A549 (cell line): ENCODE measurements around the gene SFT2D2. TPM values are rescaled to one million over a fixed set of nuclear protein-coding genes. Genes with fewer than 3 reads are reported as not detected.

Source experiments
- ATAC-seq, 2 experiments: fragments of 200-7000 bp in 1 of 2; fragments of >200 bp in 1 of 2; cut with Nextera tagmentation in 1 of 2; cut with Tn5 transposase in 1 of 2; 3 replicates each; pipeline versions ENCODE4 v1.8.0 to v1.9.1; 2018 to 2020; ENCODE audit warnings: mild to moderate bottlenecking in 1 of 2, moderate library complexity in 1 of 2
- CTCF ChIA-PET: fragments of 300-600 bp; sonication (Branson Sonifier 250); formaldehyde crosslinking; extraction: SDS; loops from one replicate; lab custom pipeline; 2021; ENCODE audit warnings: antibody characterized with exemption, inconsistent platforms; lab: Yijun Ruan, JAX
- POLR2A ChIA-PET: fragments of 350-600 bp; formaldehyde crosslinking; extraction: SDS; loops from one replicate; lab custom pipeline; 2021; ENCODE audit warnings: antibody characterized with exemption, inconsistent platforms; lab: Yijun Ruan, JAX
- DNase-seq, 2 experiments: peaks; one replicate each; pipeline versions ENCODE4 v3.0.0 to v3.0.0-alpha.2; 2011 to 2016; ENCODE audit warnings: low read depth in 1 of 2, low spot score in 1 of 2
- FAIRE-seq: peaks from 2 replicates; lab custom pipeline; 2011; peaks lifted over from hg19 to GRCh38; lab: Jason Lieb, UNC
- H3K27ac ChIP-seq, 2 experiments: fragments of >200 bp; sonication (Bioruptor Twin); formaldehyde crosslinking; 3 replicates each; pipeline ENCODE4 v1.5.1; 2016 to 2017
- H3K4me1 ChIP-seq: fragments of >200 bp; sonication (Bioruptor Twin); formaldehyde crosslinking; 3 replicates; pipeline ENCODE4 v1.6.1; 2016
- H3K4me2 ChIP-seq: fragments of >200 bp; sonication (Bioruptor Twin); formaldehyde crosslinking; 3 replicates; pipeline ENCODE4 v1.6.1; 2016
- H3K4me3 ChIP-seq: fragments of >200 bp; sonication (Bioruptor Twin); formaldehyde crosslinking; 3 replicates; pipeline ENCODE4 v1.5.1; 2016
- H3K9me3 ChIP-seq: fragments of >200 bp; sonication (Bioruptor Twin); formaldehyde crosslinking; 3 replicates; pipeline ENCODE4 v1.6.1; 2016
- BHLHE40 ChIP-seq: IDR thresholded peaks from 2 replicates; pipeline ENCODE4 v1.6.1; 2012; ENCODE audit warnings: low read depth, low read length, inconsistent platforms
- EHF ChIP-seq: fragments of 250-450 bp; sonication (Bioruptor Pico); IDR thresholded peaks from 2 replicates; pipeline ENCODE4 v1.5.0; 2020; ENCODE audit warnings: mild to moderate bottlenecking
- ESRRA ChIP-seq: fragments of 150-350 bp; IDR thresholded peaks from 2 replicates; pipeline ENCODE4 v1.6.1; 2014; ENCODE audit warnings: mild to moderate bottlenecking, low read length, borderline replicate concordance
- FOXS1 ChIP-seq: fragments of 250-450 bp; sonication (Bioruptor Pico); IDR thresholded peaks from 2 replicates; pipeline ENCODE4 v1.5.0; 2020; ENCODE audit warnings: mild to moderate bottlenecking, moderate library complexity
- GATA3 ChIP-seq: IDR thresholded peaks from 2 replicates; pipeline ENCODE4 v1.6.1; 2012; ENCODE audit warnings: borderline replicate concordance
- HOXA7 ChIP-seq: fragments of 250-450 bp; sonication (Bioruptor Pico); IDR thresholded peaks from 2 replicates; pipeline ENCODE4 v1.5.0; 2020; ENCODE audit warnings: mild to moderate bottlenecking, moderate library complexity
- HOXB13 ChIP-seq: fragments of 250-450 bp; sonication (Bioruptor Pico); IDR thresholded peaks from 2 replicates; pipeline ENCODE4 v1.5.0; 2020; ENCODE audit warnings: low read depth, mild to moderate bottlenecking, moderate library complexity
- HOXB5 ChIP-seq: fragments of 250-450 bp; sonication (Bioruptor Pico); IDR thresholded peaks from 2 replicates; pipeline ENCODE4 v1.5.0; 2020; ENCODE audit warnings: mild to moderate bottlenecking, moderate library complexity
- MAFK ChIP-seq: fragments of 450-650 bp; IDR thresholded peaks from 2 replicates; pipeline ENCODE4 v1.6.1; 2014; ENCODE audit not compliant: partially characterized antibody
- MAZ ChIP-seq: fragments of 150-350 bp; IDR thresholded peaks from 2 replicates; pipeline ENCODE4 v1.6.1; 2014; ENCODE audit warnings: antibody characterized with exemption, low read depth, low read length, borderline replicate concordance
- MYC ChIP-seq: IDR thresholded peaks from 2 replicates; pipeline ENCODE4 v1.6.1; 2012; ENCODE audit warnings: mild to moderate bottlenecking, inconsistent platforms, low read length, improper control_type of control experiment, borderline replicate concordance
- NFE2L2 ChIP-seq: fragments of 150-350 bp; conservative IDR thresholded peaks from 2 replicates; pipeline ENCODE4 v1.6.1; 2014; ENCODE audit warnings: low read length
- NPAS2 ChIP-seq: fragments of 250-450 bp; sonication (Bioruptor Pico); IDR thresholded peaks from 2 replicates; pipeline ENCODE4 v1.8.0; 2022; ENCODE audit warnings: mild to moderate bottlenecking, moderate library complexity, borderline replicate concordance
- PHF8 ChIP-seq: fragments of 200-600 bp; sonication (generic); IDR thresholded peaks from 2 replicates; pipeline ENCODE4 v1.6.1; 2016; ENCODE audit warnings: low read depth, mild to moderate bottlenecking, antibody characterized with exemption, moderate library complexity, borderline replicate concordance
- POLR2A ChIP-seq: IDR thresholded peaks from 2 replicates; pipeline ENCODE4 v1.6.1; 2012; ENCODE audit warnings: mild to moderate bottlenecking, low read length
- POLR2AphosphoS2 ChIP-seq: conservative IDR thresholded peaks from 2 replicates; pipeline ENCODE4 v1.6.1; 2012; ENCODE audit warnings: low read length, improper control_type of control experiment, inconsistent platforms
- RAD21 ChIP-seq, 2 experiments: fragments of >200 bp in 1 of 2; sonication (Bioruptor Twin) in 1 of 2; formaldehyde crosslinking in 1 of 2; IDR thresholded peaks in 1 of 2; conservative IDR thresholded peaks in 1 of 2; 2 replicates in 1 of 2; 3 replicates in 1 of 2; pipeline ENCODE4 v1.6.1; 2012 to 2018; ENCODE audit warnings: inconsistent platforms in 1 of 2
- RFX5 ChIP-seq: fragments of 450-650 bp; IDR thresholded peaks from 2 replicates; pipeline ENCODE4 v1.7.1; 2014; ENCODE audit warnings: antibody characterized with exemption, mild to moderate bottlenecking, moderate library complexity
- SMC3 ChIP-seq: fragments of >200 bp; sonication (Bioruptor Twin); formaldehyde crosslinking; IDR thresholded peaks from 3 replicates; pipeline ENCODE4 v1.6.1; 2018; ENCODE audit warnings: inconsistent platforms
- SREBF2 ChIP-seq: fragments of 450-650 bp; IDR thresholded peaks from 2 replicates; pipeline ENCODE4 v1.6.1; 2014; ENCODE audit warnings: mild to moderate bottlenecking, moderate library complexity
- TP53 ChIP-seq: fragments of 250-450 bp; sonication (Bioruptor Pico); IDR thresholded peaks from 2 replicates; pipeline ENCODE4 v1.5.0; 2021; ENCODE audit warnings: mild to moderate bottlenecking, moderate library complexity
- ZC3H11A ChIP-seq: fragments of 450-650 bp; IDR thresholded peaks from 2 replicates; pipeline ENCODE4 v1.6.1; 2014; ENCODE audit warnings: antibody characterized with exemption, mild to moderate bottlenecking
- ZFP36 ChIP-seq: fragments of 450-650 bp; IDR thresholded peaks from 2 replicates; pipeline ENCODE4 v1.6.1; 2014; ENCODE audit warnings: borderline replicate concordance; ENCODE audit not compliant: partially characterized antibody
- ZNF302 ChIP-seq: fragments of 250-450 bp; sonication (Bioruptor Pico); IDR thresholded peaks from 2 replicates; pipeline ENCODE4 v1.9.0; 2021; ENCODE audit warnings: inconsistent platforms, mild to moderate bottlenecking, moderate library complexity
- ZSCAN20 ChIP-seq: fragments of 250-450 bp; sonication (Bioruptor Pico); IDR thresholded peaks from 2 replicates; pipeline ENCODE4 v1.8.0; 2022; ENCODE audit warnings: mild to moderate bottlenecking, moderate library complexity
- WGBS: methylation state at CpG from one replicate; pipeline ENCODE4 v1.1.6; 2017; ENCODE audit errors: missing lambda C conversion rate; 5-methylcytosine and 5-hydroxymethylcytosine counted together
- polyA minus RNA-seq: library from RNA; depleted of rRNA, polyadenylated mRNA; stranded (reverse); fragments of >200 nt; gene quantifications from 2 replicates; pipeline ENCODE4 v1.2.3, GENCODE V29; 2011; rRNA and poly(A)+ RNA removed
- polyA plus RNA-seq, 4 experiments: library from polyadenylated mRNA; depleted of rRNA in 3 of 4; stranded (reverse); fragments of >200 nt; fragmentation: RNase III in 1 of 4; extraction: RNeasy Plus Mini Kit Qiagen cat#74134 plus additional on column Dnase treatment in 1 of 4; gene quantifications; 2 replicates in 3 of 4; 3 replicates in 1 of 4; pipeline ENCODE4 v1.2.3, GENCODE V29; 2011 to 2017
- TF ChIP-seq, protein P1 (sequence below): fragments of 250-450 bp; sonication (Bioruptor Pico); IDR thresholded peaks from 2 replicates; pipeline ENCODE4 v1.5.0; 2020; ENCODE audit warnings: low read depth, mild to moderate bottlenecking, moderate library complexity
- TF ChIP-seq, protein P2 (sequence below): fragments of 450-650 bp; IDR thresholded peaks from 2 replicates; pipeline ENCODE4 v1.6.1; 2014; ENCODE audit warnings: antibody characterized with exemption
- TF ChIP-seq, protein P3 (sequence below): fragments of >200 bp; sonication (Bioruptor Twin); formaldehyde crosslinking; IDR thresholded peaks from 3 replicates; pipeline ENCODE4 v1.6.1; 2016
- TF ChIP-seq, protein P4 (sequence below): IDR thresholded peaks from 2 replicates; pipeline ENCODE4 v1.6.1; 2012
- TF ChIP-seq, protein P5 (sequence below): IDR thresholded peaks from 2 replicates; pipeline ENCODE4 v1.6.1; 2012; ENCODE audit warnings: low read depth, borderline replicate concordance
- TF ChIP-seq, protein P6 (sequence below): fragments of 200-600 bp; sonication (generic); IDR thresholded peaks from 2 replicates; pipeline ENCODE4 v1.6.1; 2016; ENCODE audit warnings: antibody characterized with exemption, mild to moderate bottlenecking, moderate library complexity

SFT2D2 gene
- polyA plus RNA-seq (2011; rRNA removed) (40.1 and 43.8 TPM in 2 replicates), polyA plus RNA-seq (2017; fragmentation: RNase III; extraction: RNeasy Plus Mini Kit Qiagen cat#74134 plus additional on column Dnase treatment) (12.3 to 14.1 TPM (median 12.8 TPM) in 3 replicates), polyA minus RNA-seq (105 and 117 TPM in 2 replicates)
- polyA plus RNA-seq (2012; cell fraction: cytosol; rRNA removed): 9.6 and 12.2 TPM in 2 replicates
- 5.5 and 10.4 TPM in 2 replicates for polyA plus RNA-seq (2012; cell fraction: nucleus; rRNA removed)

DNA sequence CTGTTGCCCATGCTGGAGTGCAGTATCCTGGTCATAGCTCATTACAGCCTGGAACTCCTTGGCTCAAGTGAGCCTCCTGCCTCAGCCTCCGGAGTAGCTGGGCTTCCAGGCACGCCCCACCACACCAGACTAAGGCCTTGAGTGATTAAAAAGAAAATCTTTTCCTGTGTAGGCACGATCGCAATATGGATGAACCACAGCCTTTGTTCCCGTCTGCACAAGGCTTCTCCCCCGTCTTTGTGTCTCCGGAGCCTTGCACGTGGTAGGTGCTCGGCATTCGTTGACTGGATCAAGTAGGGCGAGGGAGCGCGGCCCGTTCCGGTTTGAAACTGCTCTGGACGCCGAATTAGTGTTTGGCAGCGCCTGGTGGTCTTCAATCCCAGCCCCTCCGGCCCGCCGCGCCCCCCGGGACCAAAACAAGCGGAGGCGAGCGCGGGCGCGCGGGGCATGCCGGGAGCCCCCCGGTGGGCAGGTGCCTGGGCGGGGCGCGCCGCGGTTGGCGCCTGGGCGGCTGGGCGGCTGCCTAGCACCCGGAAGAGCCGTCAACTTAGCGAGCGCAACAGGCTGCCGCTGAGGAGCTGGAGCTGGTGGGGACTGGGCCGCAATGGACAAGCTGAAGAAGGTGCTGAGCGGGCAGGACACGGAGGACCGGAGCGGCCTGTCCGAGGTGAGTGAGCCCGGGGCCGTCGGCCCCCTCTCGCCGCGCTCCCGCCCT lies at the start of gene SFT2D2:
SFT2D2 (plus strand) TSS at position 529 of the 715 bp plus-strand sequence; CDS start at position 605, 76 bp downstream.
- peak within 1 kb of the TSS; percentile 94 to 95 for H3K27ac ChIP-seq
- peak within 1 kb of the TSS; percentile 86 for H3K4me3 ChIP-seq
- DNase-seq (peak; percentile 83 to 84), FAIRE-seq (no peak), ATAC-seq (peak; percentile 92 to 96)
- POLR2A ChIA-PET: interaction anchor here (0.6 to 1.7 kb wide), 10 partner anchors 8 to 810 kb away, joined by 3 to 16 read pairs (median 4); partner anchors contain the start of genes GPR161 and TIPRL
- H3K9me3 ChIP-seq: peaks cover 6% of the 10 kb centered on the region; the same call in 2 of the 3 replicates
- 3% methylated on average over 21 of the region's 58 CpGs for WGBS
- CTCF ChIA-PET: interaction anchor here (0.6 to 2.7 kb wide), 7 partner anchors 8 to 480 kb away, joined by 3 to 10 read pairs (median 4); partner anchors contain the start of gene TIPRL
- peaks cover 50% of the 10 kb centered on the region for H3K4me1 ChIP-seq
- H3K4me2 ChIP-seq: peak within 1 kb of the TSS; percentile 93
- TF ChIP-seq BHLHE40 (no peak), POLR2AphosphoS2 (no peak), PHF8 (peak; percentile 45; the same call in 1 of the 2 replicates), GATA3 (no peak), RFX5 (no peak), RAD21 (conservative IDR thresholded peaks at IDR 0.05 in 1 of 2, IDR thresholded peaks at IDR 0.05 in 1 of 2) (no peak), POLR2A (peak; percentile 72), HOXA7 (CRISPR knock-in tag) (0 out of 2 replicates have a peak, but pooled peaks have one; percentile 71), ZNF302 (peak; percentile 78), SMC3 (no peak), SREBF2 (no peak), NPAS2 (CRISPR knock-in tag) (peak; percentile 88), EHF (no peak; the same call in none of the 2 replicates), MAZ (no peak), HOXB5 (CRISPR knock-in tag) (peak; percentile 98), TP53 (CRISPR knock-in tag) (peak; percentile 97), ZC3H11A (no peak), MAFK (no peak), HOXB13 (CRISPR knock-in tag) (peak; percentile 99), ZFP36 (no peak), FOXS1 (peak; percentile 86), ZSCAN20 (CRISPR knock-in tag) (peak; percentile 87), MYC (peak; percentile 86), NFE2L2 (no peak), ESRRA (no peak)
- TF ChIP-seq, protein P1, sequence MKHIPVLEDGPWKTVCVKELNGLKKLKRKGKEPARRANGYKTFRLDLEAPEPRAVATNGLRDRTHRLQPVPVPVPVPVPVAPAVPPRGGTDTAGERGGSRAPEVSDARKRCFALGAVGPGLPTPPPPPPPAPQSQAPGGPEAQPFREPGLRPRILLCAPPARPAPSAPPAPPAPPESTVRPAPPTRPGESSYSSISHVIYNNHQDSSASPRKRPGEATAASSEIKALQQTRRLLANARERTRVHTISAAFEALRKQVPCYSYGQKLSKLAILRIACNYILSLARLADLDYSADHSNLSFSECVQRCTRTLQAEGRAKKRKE (CRISPR knock-in tag): peak; percentile 91
- TF ChIP-seq, protein P2, sequence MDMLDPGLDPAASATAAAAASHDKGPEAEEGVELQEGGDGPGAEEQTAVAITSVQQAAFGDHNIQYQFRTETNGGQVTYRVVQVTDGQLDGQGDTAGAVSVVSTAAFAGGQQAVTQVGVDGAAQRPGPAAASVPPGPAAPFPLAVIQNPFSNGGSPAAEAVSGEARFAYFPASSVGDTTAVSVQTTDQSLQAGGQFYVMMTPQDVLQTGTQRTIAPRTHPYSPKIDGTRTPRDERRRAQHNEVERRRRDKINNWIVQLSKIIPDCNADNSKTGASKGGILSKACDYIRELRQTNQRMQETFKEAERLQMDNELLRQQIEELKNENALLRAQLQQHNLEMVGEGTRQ: no peak; the same call in 1 of the 2 replicates
- TF ChIP-seq, protein P3, sequence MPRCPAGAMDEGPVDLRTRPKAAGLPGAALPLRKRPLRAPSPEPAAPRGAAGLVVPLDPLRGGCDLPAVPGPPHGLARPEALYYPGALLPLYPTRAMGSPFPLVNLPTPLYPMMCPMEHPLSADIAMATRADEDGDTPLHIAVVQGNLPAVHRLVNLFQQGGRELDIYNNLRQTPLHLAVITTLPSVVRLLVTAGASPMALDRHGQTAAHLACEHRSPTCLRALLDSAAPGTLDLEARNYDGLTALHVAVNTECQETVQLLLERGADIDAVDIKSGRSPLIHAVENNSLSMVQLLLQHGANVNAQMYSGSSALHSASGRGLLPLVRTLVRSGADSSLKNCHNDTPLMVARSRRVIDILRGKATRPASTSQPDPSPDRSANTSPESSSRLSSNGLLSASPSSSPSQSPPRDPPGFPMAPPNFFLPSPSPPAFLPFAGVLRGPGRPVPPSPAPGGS: peak; percentile 87; the same call in 2 of the 3 replicates
- TF ChIP-seq, protein P4, sequence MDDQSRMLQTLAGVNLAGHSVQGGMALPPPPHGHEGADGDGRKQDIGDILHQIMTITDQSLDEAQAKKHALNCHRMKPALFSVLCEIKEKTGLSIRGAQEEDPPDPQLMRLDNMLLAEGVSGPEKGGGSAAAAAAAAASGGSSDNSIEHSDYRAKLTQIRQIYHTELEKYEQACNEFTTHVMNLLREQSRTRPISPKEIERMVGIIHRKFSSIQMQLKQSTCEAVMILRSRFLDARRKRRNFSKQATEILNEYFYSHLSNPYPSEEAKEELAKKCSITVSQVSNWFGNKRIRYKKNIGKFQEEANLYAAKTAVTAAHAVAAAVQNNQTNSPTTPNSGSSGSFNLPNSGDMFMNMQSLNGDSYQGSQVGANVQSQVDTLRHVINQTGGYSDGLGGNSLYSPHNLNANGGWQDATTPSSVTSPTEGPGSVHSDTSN: no peak
- TF ChIP-seq, protein P5, sequence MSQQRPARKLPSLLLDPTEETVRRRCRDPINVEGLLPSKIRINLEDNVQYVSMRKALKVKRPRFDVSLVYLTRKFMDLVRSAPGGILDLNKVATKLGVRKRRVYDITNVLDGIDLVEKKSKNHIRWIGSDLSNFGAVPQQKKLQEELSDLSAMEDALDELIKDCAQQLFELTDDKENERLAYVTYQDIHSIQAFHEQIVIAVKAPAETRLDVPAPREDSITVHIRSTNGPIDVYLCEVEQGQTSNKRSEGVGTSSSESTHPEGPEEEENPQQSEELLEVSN: peak; percentile 95
- TF ChIP-seq, protein P6, sequence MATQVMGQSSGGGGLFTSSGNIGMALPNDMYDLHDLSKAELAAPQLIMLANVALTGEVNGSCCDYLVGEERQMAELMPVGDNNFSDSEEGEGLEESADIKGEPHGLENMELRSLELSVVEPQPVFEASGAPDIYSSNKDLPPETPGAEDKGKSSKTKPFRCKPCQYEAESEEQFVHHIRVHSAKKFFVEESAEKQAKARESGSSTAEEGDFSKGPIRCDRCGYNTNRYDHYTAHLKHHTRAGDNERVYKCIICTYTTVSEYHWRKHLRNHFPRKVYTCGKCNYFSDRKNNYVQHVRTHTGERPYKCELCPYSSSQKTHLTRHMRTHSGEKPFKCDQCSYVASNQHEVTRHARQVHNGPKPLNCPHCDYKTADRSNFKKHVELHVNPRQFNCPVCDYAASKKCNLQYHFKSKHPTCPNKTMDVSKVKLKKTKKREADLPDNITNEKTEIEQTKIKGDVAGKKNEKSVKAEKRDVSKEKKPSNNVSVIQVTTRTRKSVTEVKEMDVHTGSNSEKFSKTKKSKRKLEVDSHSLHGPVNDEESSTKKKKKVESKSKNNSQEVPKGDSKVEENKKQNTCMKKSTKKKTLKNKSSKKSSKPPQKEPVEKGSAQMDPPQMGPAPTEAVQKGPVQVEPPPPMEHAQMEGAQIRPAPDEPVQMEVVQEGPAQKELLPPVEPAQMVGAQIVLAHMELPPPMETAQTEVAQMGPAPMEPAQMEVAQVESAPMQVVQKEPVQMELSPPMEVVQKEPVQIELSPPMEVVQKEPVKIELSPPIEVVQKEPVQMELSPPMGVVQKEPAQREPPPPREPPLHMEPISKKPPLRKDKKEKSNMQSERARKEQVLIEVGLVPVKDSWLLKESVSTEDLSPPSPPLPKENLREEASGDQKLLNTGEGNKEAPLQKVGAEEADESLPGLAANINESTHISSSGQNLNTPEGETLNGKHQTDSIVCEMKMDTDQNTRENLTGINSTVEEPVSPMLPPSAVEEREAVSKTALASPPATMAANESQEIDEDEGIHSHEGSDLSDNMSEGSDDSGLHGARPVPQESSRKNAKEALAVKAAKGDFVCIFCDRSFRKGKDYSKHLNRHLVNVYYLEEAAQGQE: no peak
